Osteocyte (in vitro differentiated cells): ENCODE results near the gene POLN. TPM values are rescaled to one million over a fixed set of nuclear protein-coding genes. Genes with fewer than 3 reads are reported as not detected.
"Not testable (repeated sequence)": the region's sequence is repeated elsewhere in the genome, so short reads cannot be mapped to it uniquely, and the experiment has no call there.

ENCODE experiments used
- DNase-seq: peaks from one replicate; pipeline ENCODE4 v3.0.0; 2021; ENCODE audit warnings: mixed read lengths; ENCODE audit not compliant: unreplicated experiment; ENCODE audit errors: extremely low spot score
- H3K27ac Mint-ChIP-seq: one replicate; pipeline ENCODE4 v1.8.0; 2021; ENCODE audit warnings: mild to moderate bottlenecking, mixed read lengths; ENCODE audit not compliant: unreplicated experiment
- H3K27me3 Mint-ChIP-seq: one replicate; pipeline ENCODE4 v1.8.0; 2021; ENCODE audit warnings: mixed read lengths; ENCODE audit not compliant: unreplicated experiment
- H3K36me3 Mint-ChIP-seq: one replicate; pipeline ENCODE4 v1.8.0; 2021; ENCODE audit warnings: mixed read lengths; ENCODE audit not compliant: unreplicated experiment
- H3K4me1 Mint-ChIP-seq: one replicate; pipeline ENCODE4 v1.8.0; 2021; ENCODE audit warnings: mixed read lengths; ENCODE audit not compliant: unreplicated experiment
- H3K4me3 Mint-ChIP-seq: one replicate; pipeline ENCODE4 v1.8.0; 2021; ENCODE audit warnings: mild to moderate bottlenecking, moderate library complexity, mixed read lengths; ENCODE audit not compliant: unreplicated experiment
- H3K9me3 Mint-ChIP-seq: one replicate; pipeline ENCODE4 v1.8.0; 2021; ENCODE audit warnings: mixed read lengths; ENCODE audit not compliant: unreplicated experiment
- total RNA-seq: library from RNA; stranded (reverse); gene quantifications from 2 replicates; pipeline ENCODE4 v1.2.1, GENCODE V29; 2021
- TF ChIP-seq, protein P1 (sequence below): fragments of 200-600 bp; sonication (generic); IDR thresholded peaks from 2 replicates; pipeline ENCODE4 v1.5.0; 2021; ENCODE audit warnings: antibody characterized with exemption, mild to moderate bottlenecking, moderate library complexity

Gene POLN
- total RNA-seq, 1 donor from 2014 or later, result 4.2 TPM

DNA sequence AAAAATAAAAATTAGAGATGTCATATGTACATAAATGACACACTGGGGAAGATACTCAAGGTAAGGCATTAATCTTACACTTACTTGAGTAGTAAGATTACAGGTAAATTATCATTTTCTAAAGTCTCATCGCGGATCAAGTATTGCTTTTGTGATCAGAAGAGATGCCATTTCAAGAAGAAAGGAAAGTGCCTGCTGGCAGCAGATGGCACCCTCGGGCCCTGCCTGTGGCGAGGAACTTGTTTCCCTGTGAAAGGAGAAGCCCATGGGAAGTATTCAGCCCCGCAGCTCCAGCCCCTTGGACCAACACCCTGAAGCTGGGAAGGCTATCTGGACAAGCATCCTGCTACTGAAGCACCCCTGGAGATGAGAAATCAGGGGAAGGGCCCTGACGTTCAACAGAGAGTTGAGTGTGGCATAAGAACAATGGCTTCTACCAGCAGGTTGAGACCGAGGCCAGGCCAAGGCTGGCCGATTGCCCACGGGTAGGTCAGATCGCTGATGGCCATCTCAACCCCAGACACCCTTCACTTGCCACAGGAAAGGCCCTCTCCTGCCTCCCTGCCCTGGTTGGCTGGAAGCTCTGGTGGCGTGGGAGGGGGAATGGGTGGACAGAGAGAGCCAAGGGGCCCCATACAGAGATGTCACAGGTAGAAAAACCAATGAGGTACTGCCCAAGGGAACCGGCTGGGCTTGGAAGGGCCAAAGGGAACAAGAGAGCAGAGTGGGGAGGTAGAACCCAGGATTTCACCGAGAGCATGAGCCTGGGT, 38.8 kb upstream of the POLN start:
- Mint-ChIP-seq H3K36me3 (no peaks in the 10 kb centered on the region), H3K4me1 (peaks cover 8% of the 10 kb centered on the region), H3K9me3 (no peaks in the 10 kb centered on the region), H3K27ac (no peak overlapping the region), H3K4me3 (no peak overlapping the region), H3K27me3 (no peaks in the 10 kb centered on the region)
- DNase-seq, result no peak
- TF ChIP-seq, protein P1, sequence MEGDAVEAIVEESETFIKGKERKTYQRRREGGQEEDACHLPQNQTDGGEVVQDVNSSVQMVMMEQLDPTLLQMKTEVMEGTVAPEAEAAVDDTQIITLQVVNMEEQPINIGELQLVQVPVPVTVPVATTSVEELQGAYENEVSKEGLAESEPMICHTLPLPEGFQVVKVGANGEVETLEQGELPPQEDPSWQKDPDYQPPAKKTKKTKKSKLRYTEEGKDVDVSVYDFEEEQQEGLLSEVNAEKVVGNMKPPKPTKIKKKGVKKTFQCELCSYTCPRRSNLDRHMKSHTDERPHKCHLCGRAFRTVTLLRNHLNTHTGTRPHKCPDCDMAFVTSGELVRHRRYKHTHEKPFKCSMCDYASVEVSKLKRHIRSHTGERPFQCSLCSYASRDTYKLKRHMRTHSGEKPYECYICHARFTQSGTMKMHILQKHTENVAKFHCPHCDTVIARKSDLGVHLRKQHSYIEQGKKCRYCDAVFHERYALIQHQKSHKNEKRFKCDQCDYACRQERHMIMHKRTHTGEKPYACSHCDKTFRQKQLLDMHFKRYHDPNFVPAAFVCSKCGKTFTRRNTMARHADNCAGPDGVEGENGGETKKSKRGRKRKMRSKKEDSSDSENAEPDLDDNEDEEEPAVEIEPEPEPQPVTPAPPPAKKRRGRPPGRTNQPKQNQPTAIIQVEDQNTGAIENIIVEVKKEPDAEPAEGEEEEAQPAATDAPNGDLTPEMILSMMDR, result peak; percentile 35

DNA sequence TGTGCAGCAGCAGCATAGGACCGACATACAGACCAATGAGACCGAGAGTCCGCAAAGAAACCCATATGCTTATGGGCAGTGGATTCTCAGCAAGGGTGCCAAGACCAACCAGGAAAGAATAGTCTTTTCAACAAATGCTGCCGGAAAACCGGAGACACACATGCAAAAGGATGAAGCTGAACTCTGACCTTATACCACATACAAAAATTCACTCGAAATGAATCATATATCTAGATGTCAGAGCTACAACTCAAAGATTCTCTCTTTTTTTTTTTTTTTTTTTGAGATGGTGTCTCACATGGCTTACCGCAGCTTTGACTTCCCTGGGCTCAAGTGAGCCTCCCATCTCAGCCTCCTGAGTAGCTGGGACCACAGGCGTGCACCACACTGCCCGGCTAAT, 36.0 kb upstream of the POLN start:
- Mint-ChIP-seq H3K27me3 (no peaks in the 10 kb centered on the region), H3K4me1 (peaks cover 6% of the 10 kb centered on the region), H3K4me3 (no peak overlapping the region), H3K36me3 (no peaks in the 10 kb centered on the region), H3K27ac (no peak overlapping the region), H3K9me3 (no peaks in the 10 kb centered on the region)
- TF ChIP-seq, protein P1, result no peak
- no peak for DNase-seq

DNA sequence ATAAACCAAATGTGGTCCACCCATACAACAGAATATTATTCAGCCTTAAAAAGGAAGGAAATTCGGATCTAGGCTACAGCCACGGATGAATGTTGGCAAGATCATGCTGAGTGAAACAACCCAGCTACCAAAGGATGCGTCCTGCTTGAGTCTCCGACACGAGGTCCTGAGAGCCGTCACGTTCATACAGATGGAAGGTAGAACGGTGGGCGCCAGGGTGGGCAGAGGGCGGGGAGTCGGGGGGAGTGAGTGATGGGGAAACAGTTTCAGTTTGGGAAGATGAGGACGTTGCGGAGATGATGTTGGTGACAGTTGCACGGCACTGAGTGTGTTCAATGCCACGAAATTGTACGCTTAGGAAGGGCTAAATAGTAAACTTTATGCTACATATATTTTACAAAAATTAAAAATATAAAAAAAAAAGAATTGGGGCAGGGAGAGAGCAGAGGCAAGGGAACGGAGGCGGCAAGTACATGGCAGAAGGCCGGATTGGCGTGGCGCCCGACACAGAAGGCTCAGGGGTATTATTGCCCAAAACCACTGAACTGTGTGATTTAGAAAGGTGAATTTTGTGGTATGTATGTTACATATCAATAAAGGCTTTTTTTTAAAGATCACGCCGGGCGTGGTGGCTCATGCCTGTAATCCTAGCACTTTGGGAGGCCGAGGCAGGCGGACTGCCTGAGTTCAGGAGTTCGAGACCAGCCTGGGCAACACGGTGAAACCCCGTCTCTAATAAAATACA, 34.8 kb upstream of the POLN start:
- DNase-seq, result no peak
- Mint-ChIP-seq H3K4me3 (no peak overlapping the region), H3K27ac (no peak overlapping the region), H3K27me3 (no peaks in the 10 kb centered on the region), H3K9me3 (no peaks in the 10 kb centered on the region), H3K36me3 (no peaks in the 10 kb centered on the region), H3K4me1 (peaks cover 6% of the 10 kb centered on the region)
- TF ChIP-seq, protein P1, result no peak

DNA sequence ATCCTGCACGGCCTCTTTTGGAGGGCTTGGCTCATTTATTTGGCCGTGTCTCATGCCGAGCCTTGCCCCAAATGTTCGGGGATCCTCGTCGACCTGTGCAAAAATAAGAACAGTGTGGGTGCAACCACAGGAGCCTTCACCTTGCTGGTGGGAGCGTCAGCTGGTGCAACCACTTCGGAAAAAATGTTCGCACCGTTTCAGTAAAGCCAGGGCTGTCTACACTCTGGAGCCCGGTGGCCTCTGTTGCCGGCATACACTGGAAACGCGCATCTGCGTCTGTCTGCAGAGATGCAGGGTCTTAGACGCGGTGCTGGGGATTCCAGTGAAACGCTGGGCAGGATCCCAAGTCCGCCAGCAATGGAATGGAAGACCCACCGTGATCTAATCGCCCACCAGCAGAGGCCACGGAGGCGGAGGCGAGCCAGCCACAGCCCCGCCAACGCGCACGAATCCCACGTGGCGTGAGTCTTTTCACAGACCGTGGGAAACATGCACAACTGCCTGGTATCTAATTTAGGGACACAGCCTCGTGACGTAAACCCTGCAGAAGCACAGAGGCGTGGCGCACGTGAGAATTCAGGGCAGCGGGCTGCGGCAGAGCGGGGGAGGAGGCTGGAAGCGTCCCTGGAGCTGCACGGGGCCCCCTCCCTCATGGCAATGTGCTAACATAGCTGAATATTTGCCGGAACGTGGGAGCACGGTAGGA, 33.8 kb upstream of the POLN start:
- Mint-ChIP-seq H3K4me3 (no peak overlapping the region), H3K36me3 (no peaks in the 10 kb centered on the region), H3K4me1 (peaks cover 6% of the 10 kb centered on the region), H3K27ac (no peak overlapping the region), H3K27me3 (no peaks in the 10 kb centered on the region), H3K9me3 (no peaks in the 10 kb centered on the region)
- no peak for DNase-seq
- TF ChIP-seq, protein P1, result no peak

DNA sequence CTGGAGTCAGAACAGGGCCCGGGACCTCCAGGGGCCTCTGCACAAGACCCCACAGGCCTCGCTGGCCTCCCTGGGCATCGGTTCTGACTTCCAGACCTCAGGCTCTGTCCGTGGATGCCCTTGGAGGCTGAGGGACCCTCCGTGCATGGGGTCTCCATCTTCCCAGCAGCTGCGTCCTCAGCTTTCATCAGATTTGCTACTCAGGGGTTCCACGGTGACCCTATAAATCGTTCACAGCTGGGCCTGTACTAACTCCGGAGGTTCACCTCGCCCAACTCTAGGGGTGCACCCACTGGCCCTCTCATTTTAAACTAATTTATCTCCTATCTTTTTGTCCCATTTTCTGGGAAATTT, 33.1 kb upstream of the POLN start:
- not testable (repeated sequence) for H3K36me3 Mint-ChIP-seq, H3K27me3 Mint-ChIP-seq, H3K27ac Mint-ChIP-seq, H3K4me3 Mint-ChIP-seq, H3K9me3 Mint-ChIP-seq, H3K4me1 Mint-ChIP-seq, DNase-seq
